CD4-positive, alpha-beta T cell treated with Interleukin-10 for 1 hour (primary cell): ENCODE results near the gene ITGB4.
A peak's percentile ranks its signal among the peaks of the same experiment; 100 is the strongest.
"Not testable (repeated sequence)": the region's sequence is repeated elsewhere in the genome, so short reads cannot be mapped to it uniquely, and the experiment has no call there.

ENCODE experiments used
- DNase-seq: peaks from one replicate; pipeline ENCODE4 v3.0.0-alpha.2; 2020

Gene ITGB4

GRCh38 chr17:75754378-75755204 lies 33.3 kb downstream of the ITGB4 start:
- no peak for DNase-seq

- DNase-seq, result no peak
These were observed 34.1 kb downstream of the ITGB4 start for GRCh38 chr17:75755205-75755901.

GRCh38 chr17:75755990-75756389 lies 34.7 kb downstream of the ITGB4 start:
- no peak for DNase-seq

- DNase-seq, result no peak
These were observed 35.3 kb downstream of the ITGB4 start for GRCh38 chr17:75756451-75757085.

GRCh38 chr17:75757086-75757681 lies 35.9 kb downstream of the ITGB4 start:
- no peak for DNase-seq

GRCh38 chr17:75758131-75758905 lies 37.1 kb downstream of the ITGB4 start:
- no peak for DNase-seq

- no peak for DNase-seq
These were observed 38.2 kb downstream of the ITGB4 start for GRCh38 chr17:75759457-75759856.

GRCh38 chr17:75759978-75760640 lies 38.9 kb downstream of the ITGB4 start:
- DNase-seq, result not testable (repeated sequence)

GRCh38 chr17:75762513-75763268 lies 41.4 kb downstream of the ITGB4 start:
- DNase-seq, result no peak

GRCh38 chr17:75763269-75763607 lies 42.0 kb downstream of the ITGB4 start:
- DNase-seq, result no peak

GRCh38 chr17:75763613-75764416 lies 42.6 kb downstream of the ITGB4 start:
- no peak for DNase-seq

- no peak for DNase-seq
These were observed 43.1 kb downstream of the ITGB4 start for GRCh38 chr17:75764417-75764710.

GRCh38 chr17:75764711-75765421 lies 43.6 kb downstream of the ITGB4 start, which contains the start of gene GALK1:
TSS of gene GALK1 (minus strand) at chr17:75765192. CDS start at chr17:75765136, 56 bp downstream.
- peak; percentile 77 for DNase-seq

- DNase-seq, result no peak
These were observed 44.7 kb downstream of the ITGB4 start for GRCh38 chr17:75765981-75766380.

- DNase-seq, result no peak
These were observed 46.6 kb downstream of the ITGB4 start for GRCh38 chr17:75767881-75768280.

GRCh38 chr17:75769536-75769935 lies 48.3 kb downstream of the ITGB4 start:
- DNase-seq, result no peak

GRCh38 chr17:75771334-75772281 lies 50.3 kb downstream of the ITGB4 start:
- DNase-seq, result no peak

GRCh38 chr17:75773121-75773807 lies 52.0 kb downstream of the ITGB4 start:
- DNase-seq, result no peak
